Activated T-helper 9 cell treated with anti-CD3 and anti-CD28 coated beads, Interleukin-2, amount 50 U/mL, for 16 hours (primary cell): ENCODE data around the gene NECTIN1.

ENCODE experiments used
- DNase-seq: peaks from one replicate; pipeline ENCODE4 v3.0.0-alpha.2; 2020; ENCODE audit warnings: low read depth

The NECTIN1 gene

GRCh38 chr11:119730789-119731386 is 1.9 kb upstream of the NECTIN1 start:
- DNase-seq = no peak

- DNase-seq = no peak
These were observed 1.1 kb upstream of the NECTIN1 start for GRCh38 chr11:119729951-119730613.

GRCh38 chr11:119729581-119729927 is 554 bp upstream of the NECTIN1 start:
- no peak for DNase-seq

- no peak for DNase-seq
These were observed 781 bp downstream of the NECTIN1 start for GRCh38 chr11:119728211-119728626.

- DNase-seq = no peak
These were observed 1.4 kb downstream of the NECTIN1 start for GRCh38 chr11:119727523-119728151.

- no peak for DNase-seq
These were observed 2.1 kb downstream of the NECTIN1 start for GRCh38 chr11:119726585-119727522.

- no peak for DNase-seq
These were observed 2.8 kb downstream of the NECTIN1 start for GRCh38 chr11:119726150-119726553.

- no peak for DNase-seq
These were observed 4.0 kb downstream of the NECTIN1 start for GRCh38 chr11:119724956-119725355.

- DNase-seq = no peak
These were observed 5.1 kb downstream of the NECTIN1 start for GRCh38 chr11:119723952-119724325.

- DNase-seq = no peak
These were observed 5.6 kb downstream of the NECTIN1 start for GRCh38 chr11:119723243-119723951.

- DNase-seq = no peak
These were observed 6.7 kb downstream of the NECTIN1 start for GRCh38 chr11:119722281-119722794.

GRCh38 chr11:119721129-119722120 is 7.6 kb downstream of the NECTIN1 start:
- DNase-seq = no peak

GRCh38 chr11:119720311-119720913 is 8.6 kb downstream of the NECTIN1 start:
- DNase-seq = no peak

GRCh38 chr11:119717839-119718534 is 11.0 kb downstream of the NECTIN1 start:
- no peak for DNase-seq

GRCh38 chr11:119716582-119717498 is 12.2 kb downstream of the NECTIN1 start:
- DNase-seq = no peak

GRCh38 chr11:119714590-119714989 is 14.4 kb downstream of the NECTIN1 start:
- no peak for DNase-seq

- DNase-seq = no peak
These were observed 14.8 kb downstream of the NECTIN1 start for GRCh38 chr11:119714189-119714588.

GRCh38 chr11:119713359-119714040 is 15.5 kb downstream of the NECTIN1 start:
- no peak for DNase-seq
